Coronary artery (tissue), 2 donors: Measurements from ENCODE around the gene ZCCHC18.
"Not testable (repeated sequence)": the region's sequence is repeated elsewhere in the genome, so short reads cannot be mapped to it uniquely, and the experiment has no call there.

Experiments
- DNase-seq: peaks from one replicate; pipeline ENCODE4 v3.0.0-alpha.2; 2017; ENCODE audit warnings: low spot score
- H3K27ac ChIP-seq, 2 donors: fragments of 200-600 bp; sonication (generic); one replicate each; pipeline ENCODE4 v1.5.1; 2016 to 2019
- H3K4me3 ChIP-seq: fragments of 200-600 bp; sonication (generic); 2 replicates; pipeline ENCODE4 v1.5.1; 2016; ENCODE audit warnings: mild to moderate bottlenecking, moderate library complexity
- TF ChIP-seq, protein P1 (sequence below): fragments of 200-600 bp; sonication (generic); IDR thresholded peaks from one replicate; pipeline ENCODE4 v1.5.1; 2019; ENCODE audit warnings: antibody characterized with exemption

The ZCCHC18 gene

DNA sequence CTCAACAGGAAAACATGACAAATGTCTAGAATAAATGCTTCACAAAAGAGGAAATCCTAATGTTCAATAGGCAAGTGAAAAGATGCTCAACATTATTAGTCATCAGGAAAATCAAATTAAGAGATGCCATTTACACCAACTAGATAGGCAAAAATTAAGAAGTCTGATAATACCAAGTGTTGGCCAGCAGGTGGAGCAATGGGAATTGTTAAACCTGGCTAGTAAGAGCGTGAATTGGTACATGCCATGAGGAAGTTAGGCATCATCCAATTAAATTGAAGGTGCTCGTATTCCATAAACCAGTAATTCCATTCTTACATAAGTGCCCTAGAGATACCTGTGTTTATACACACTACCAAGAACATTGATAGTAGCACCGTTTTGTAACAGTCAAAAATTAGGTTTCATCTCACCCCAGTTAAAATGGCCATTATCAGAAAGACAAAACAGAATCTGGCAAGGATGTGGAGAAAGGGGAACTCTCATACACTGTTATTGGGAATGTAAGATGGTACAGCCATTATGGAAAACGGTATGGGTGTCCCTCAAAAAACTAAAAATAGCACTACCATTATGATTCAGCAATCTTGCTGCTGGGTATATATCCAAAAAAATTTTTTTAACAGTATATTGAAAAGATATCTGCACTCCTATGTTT, 14.0 kb upstream of the ZCCHC18 start:
- TF ChIP-seq, protein P1, sequence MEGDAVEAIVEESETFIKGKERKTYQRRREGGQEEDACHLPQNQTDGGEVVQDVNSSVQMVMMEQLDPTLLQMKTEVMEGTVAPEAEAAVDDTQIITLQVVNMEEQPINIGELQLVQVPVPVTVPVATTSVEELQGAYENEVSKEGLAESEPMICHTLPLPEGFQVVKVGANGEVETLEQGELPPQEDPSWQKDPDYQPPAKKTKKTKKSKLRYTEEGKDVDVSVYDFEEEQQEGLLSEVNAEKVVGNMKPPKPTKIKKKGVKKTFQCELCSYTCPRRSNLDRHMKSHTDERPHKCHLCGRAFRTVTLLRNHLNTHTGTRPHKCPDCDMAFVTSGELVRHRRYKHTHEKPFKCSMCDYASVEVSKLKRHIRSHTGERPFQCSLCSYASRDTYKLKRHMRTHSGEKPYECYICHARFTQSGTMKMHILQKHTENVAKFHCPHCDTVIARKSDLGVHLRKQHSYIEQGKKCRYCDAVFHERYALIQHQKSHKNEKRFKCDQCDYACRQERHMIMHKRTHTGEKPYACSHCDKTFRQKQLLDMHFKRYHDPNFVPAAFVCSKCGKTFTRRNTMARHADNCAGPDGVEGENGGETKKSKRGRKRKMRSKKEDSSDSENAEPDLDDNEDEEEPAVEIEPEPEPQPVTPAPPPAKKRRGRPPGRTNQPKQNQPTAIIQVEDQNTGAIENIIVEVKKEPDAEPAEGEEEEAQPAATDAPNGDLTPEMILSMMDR = peak; percentile 33
- no peak overlapping the region for H3K27ac ChIP-seq
- DNase-seq = no peak
- no peak overlapping the region for H3K4me3 ChIP-seq

DNA sequence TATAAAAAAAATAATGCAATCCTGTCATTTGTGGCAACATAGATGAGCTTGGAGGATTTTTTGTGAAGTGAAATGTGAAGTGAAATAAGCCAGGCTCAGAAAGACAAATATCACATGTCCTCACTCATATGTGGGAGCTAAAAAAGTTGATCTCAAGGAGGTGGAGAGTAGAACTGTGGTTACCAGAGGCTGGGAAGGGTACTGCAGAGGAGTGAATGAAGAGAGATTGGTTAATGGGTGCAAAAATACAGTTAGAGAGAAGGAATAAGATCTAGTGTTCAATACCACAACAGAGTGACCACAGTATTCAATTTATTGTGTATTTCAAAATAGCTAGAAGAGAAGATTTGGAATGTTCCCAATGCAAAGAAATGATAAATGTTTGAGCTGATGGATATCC, 13.4 kb upstream of the ZCCHC18 start:
- Histone ChIP-seq H3K27ac (no peak overlapping the region), H3K4me3 (no peak overlapping the region)
- no peak for DNase-seq
- TF ChIP-seq, protein P1 = no peak

DNA sequence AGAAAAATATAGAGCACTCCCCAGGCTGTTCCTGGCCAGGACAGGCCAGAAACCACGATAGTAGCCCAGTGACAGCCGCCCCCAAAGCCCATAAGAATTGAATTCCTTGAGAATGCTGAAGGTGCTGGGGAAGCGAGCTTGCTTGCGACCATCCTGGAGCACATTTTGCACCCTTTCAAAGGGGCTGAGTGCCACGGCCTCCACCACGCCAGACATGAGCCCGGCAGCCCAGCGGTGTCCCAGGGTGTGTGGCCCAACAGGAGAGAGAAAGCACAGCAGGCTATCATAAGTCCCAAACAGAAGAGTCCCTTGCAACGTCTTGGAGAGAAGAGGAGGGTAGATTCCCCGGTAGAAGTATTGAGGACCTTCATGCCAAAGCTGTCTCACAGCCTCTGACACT, 7.6 kb upstream of the ZCCHC18 start:
- TF ChIP-seq, protein P1 = no peak
- no peak for DNase-seq

DNA sequence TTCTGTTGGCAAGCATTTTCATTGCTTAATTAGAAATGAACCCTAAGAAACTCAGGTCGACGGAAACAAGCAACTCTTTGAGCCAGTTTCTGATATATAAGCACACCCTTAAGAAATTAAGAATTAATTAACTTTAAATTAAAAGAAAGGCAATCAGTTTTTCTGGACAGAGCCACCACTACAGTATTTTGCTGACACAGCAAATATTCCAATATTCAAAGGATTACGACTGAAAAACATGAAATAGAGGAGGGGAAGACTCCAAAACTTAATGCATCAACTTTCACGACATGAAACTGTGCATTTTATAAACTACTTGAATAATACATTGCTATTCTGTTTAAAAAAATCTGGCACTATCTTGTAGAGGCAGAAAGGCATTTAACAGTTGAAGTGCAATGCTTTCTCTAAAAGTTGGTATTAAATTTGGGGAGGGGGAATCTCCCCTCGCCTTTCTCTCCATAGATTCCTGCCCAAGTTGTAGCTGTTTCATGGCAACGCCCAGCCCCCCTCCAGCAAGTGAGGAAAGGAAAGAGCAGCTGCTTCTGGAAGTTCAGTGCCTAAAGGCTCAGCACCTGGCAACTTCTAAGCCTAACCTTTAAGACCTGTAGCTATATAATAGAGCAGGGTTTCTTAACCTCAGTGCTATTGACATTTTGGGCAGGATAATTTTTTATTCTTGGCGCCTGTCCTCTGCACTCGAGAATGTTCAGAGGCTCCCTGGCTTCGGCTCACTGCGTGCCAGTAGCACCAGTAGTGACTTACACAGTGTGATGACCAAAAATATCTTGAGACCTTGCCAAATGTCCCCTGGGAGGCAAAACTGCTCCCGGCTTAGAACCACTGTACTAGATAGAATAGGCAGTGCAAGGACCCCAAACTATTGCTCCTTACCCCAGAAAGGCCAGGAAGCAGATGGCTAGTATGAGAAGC, 6.7 kb upstream of the ZCCHC18 start:
- TF ChIP-seq, protein P1 = no peak
- H3K27ac ChIP-seq = peak overlapping the region in 1 of 2 donors; percentile 4
- DNase-seq = no peak
- no peak overlapping the region for H3K4me3 ChIP-seq

More for the DNA sequence above, 7.6 kb upstream of the ZCCHC18 start:
- Histone ChIP-seq H3K27ac (no peak overlapping the region), H3K4me3 (no peak overlapping the region)

DNA sequence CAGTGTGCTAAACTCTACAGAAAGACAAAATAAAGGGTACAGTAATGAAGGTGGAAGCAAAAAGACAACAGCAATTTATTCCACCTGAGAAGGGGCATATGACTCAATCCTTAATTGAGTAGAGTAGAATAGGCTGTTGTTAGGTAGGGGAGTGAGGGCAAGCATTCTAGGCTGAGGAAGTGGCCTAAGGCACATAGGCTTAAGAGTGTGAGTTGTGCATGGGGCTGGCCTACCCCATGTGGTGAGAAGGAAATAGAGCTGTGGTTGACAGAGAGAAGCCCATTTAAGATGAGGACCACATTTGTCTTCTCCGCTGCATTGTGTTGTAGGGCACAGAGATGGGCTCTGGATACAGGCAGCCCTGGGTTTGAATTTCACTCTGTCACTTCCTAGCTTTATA, 3.4 kb upstream of the ZCCHC18 start:
- Histone ChIP-seq H3K27ac (no peak overlapping the region), H3K4me3 (no peak overlapping the region)
- TF ChIP-seq, protein P1 = no peak
- DNase-seq = no peak

DNA sequence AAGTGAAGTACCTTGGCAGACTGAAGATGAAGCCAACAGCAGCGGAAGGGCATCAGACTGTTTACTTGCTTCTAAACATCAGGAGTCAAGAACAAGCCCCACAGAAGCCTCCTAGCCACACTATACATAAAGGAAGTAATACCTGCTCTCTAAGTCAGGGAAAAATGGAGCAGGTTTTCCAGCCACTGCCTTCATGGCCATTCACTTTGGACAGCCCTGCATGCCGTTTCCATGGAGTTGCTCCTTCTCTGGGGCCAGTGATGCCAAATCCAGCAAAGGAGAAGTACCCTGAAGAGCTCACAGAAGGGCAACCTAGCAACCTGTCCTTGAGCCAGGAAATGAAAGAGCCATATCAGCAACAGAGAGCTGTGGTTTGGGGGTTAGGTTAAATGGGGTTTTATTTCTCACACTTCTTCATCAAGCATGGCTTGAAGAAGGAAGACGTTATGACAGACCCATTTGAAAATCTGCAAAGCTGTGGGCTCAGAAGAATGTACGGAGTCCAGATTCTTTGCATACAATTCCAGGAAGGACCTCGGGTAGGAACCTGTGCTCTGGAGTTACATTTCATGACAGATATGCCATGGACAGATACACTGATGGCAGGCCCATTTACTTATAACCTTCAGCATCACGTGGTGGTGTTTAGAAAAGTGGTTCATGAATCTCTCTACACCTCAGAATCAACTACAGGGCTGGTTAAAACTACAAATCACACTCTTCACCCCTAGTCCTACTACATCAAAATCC, 1.7 kb upstream of the ZCCHC18 start:
- not testable (repeated sequence) for H3K4me3 ChIP-seq, H3K27ac ChIP-seq, DNase-seq
